ENCODE data around the gene SLC35E3.
"Not testable (repeated sequence)": the region's sequence is repeated elsewhere in the genome, so short reads cannot be mapped to it uniquely, and the experiment has no call there.

Gene SLC35E3

GRCh38 chr12:68796399-68796798 lies 50.4 kb downstream of the SLC35E3 start:
- no peak for DNase-seq

GRCh38 chr12:68798882-68799234 lies 52.9 kb downstream of the SLC35E3 start:
- DNase-seq = no peak

GRCh38 chr12:68800294-68800693 lies 54.3 kb downstream of the SLC35E3 start:
- DNase-seq = no peak

- not testable (repeated sequence) for DNase-seq
Observed at GRCh38 chr12:68801124-68801523, 55.1 kb downstream of the SLC35E3 start.

GRCh38 chr12:68802372-68802745 lies 56.4 kb downstream of the SLC35E3 start:
- DNase-seq = not testable (repeated sequence)

- DNase-seq = not testable (repeated sequence)
Observed at GRCh38 chr12:68802911-68803651, 57.1 kb downstream of the SLC35E3 start.

GRCh38 chr12:68803948-68804656 lies 58.1 kb downstream of the SLC35E3 start:
- DNase-seq = no peak

GRCh38 chr12:68804657-68805591 lies 58.9 kb downstream of the SLC35E3 start:
- DNase-seq = no peak

GRCh38 chr12:68805592-68806120 lies 59.7 kb downstream of the SLC35E3 start:
- DNase-seq = no peak

GRCh38 chr12:68806488-68807237 lies 60.7 kb downstream of the SLC35E3 start:
- no peak for DNase-seq

GRCh38 chr12:68807274-68807575 lies 61.2 kb downstream of the SLC35E3 start:
- DNase-seq = not testable (repeated sequence)

GRCh38 chr12:68807576-68808387 lies 61.8 kb downstream of the SLC35E3 start, which contains the start of gene MDM2:
TSS of gene MDM2 (plus strand) at chr12:68808177. CDS start at chr12:68808478, 301 bp downstream.
- DNase-seq = peak; percentile 97

- DNase-seq = peak; percentile 88
Observed at GRCh38 chr12:68808388-68809189, 62.6 kb downstream of the SLC35E3 start.

- DNase-seq = no peak
Observed at GRCh38 chr12:68809190-68810026, 63.4 kb downstream of the SLC35E3 start.

GRCh38 chr12:68810027-68810389 lies 64.0 kb downstream of the SLC35E3 start:
- DNase-seq = not testable (repeated sequence)

- not testable (repeated sequence) for DNase-seq
Observed at GRCh38 chr12:68811573-68811972, 65.6 kb downstream of the SLC35E3 start.

- peak; percentile 24 for DNase-seq
Observed at GRCh38 chr12:68812553-68813241, 66.7 kb downstream of the SLC35E3 start.

- DNase-seq = no peak
Observed at GRCh38 chr12:68813242-68813593, 67.2 kb downstream of the SLC35E3 start.
